GM19397 (cell line): ENCODE results near the gene CENPX.

Source experiments
- ATAC-seq: cut with Tn5 transposase; IDR thresholded peaks from one replicate; pipeline ENCODE4 v1.9.1; 2021; ENCODE audit warnings: mild to moderate bottlenecking, moderate library complexity; ENCODE audit not compliant: unreplicated experiment

CENPX gene

DNA sequence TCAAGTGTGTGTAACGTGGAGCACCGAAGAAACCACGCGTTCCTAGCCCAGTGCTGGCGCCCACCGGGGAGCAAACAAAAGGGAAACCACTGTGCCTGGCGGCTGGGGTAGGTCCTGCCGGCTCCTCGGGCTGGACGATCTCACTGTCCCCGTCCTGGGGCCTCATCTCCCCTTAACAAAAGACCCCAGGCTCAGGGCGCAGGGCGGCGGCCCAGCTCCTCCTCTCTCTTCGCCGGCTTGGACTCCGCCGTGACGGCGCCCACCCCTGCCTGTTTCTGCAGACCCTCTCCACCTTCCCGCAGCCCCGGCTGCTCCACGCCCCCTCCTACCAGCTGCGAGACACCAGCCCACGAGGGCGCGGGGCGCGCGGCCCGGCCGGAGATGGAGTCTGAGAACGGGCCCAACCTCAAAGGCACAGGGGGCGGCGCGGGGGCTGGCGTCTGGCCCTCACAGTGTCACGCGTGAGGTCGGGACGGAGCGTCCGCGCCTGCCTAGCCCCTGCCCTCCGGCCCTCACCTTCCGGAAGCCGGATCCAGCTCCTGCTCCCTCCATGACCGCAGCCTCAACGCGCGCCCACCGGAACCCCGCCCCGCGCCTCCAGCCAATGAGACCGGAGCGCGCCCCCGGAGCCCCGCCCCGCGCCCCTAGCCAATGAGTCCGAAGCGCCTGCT lies at the start of gene CENPX:
TSS of gene CENPX (minus strand) at position 569 of the 671 bp plus-strand sequence. CDS start at position 552, 17 bp downstream.
- no peak for ATAC-seq

DNA sequence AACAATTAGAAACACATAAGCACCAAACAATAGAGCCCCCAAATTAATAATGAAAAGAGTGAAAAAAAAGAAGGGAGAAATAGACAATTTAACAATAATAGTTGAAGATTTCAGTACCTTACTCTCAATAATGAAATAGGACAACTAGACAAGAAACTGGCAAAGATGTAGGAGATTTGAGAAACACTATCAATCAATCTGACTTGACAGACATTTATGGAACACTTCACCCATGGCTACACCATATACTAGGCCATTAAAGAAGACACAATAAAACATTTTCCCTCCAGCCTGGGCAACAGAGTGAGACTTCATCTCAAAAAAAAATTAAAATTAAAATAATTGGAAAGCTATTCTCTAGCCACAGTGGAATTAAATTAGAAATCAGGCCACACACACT lies 47.9 kb upstream of the CENPX start:
- ATAC-seq = no peak

DNA sequence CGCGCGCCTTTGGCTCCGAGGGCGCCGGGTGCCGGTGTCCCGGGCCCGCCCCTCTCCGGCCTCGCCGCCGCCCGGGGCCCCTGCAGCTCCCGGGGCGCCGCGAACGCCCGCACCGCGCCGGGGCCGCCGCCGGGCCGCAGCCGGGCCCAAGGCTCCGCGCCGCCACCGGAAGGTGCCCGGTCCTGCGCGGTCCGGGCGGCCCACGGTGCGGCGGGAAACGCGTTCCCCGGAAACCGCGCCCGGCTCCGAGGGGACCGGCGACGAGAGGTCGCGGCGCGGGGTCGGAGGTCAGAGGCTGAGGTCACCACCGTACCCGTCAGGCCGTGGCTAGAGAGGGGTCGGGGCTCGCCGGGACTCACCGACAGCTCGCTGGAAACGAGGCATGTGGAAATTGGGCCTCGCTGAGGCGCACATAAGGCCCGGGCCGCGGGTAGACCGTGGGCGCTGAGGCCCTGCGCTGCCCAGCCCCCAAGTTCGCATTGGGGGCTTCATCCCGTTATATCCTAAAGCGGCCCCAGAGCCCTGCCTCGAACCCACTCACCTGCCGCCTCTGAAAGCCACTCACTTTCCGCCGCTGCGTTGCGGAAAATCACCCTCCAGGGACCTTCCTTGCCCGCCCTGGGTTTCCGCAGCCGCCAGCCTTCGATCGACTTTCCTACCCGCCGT lies 43.1 kb upstream of the CENPX start, which contains the start of gene DUS1L:
TSS of gene DUS1L (minus strand) at position 167 of the 666 bp plus-strand sequence. CDS start 745 bp downstream, outside the sequence.
- peak; percentile 75 for ATAC-seq

DNA sequence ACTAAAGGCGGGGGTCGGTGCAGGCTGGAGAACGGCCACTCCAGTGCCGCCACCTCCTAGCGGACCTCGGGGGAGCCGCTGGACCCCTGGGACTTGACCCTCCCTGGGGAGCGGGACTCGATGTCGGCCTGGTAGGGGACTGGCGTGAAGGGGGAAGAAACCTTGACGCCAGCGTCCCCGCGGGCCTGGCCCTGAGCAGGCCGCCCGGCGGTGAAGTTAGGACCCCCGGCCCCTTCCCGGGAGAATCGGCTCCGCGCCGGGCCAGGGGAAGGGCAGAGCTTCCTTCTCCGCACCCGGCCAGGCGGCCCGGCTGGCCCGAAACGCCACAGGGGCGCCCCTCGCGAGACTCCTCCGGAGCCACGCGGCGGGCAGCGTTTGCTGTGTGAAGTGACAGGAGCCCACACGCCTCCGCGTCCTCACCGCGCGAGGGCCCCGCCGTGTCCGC lies 42.5 kb upstream of the CENPX start:
- peak; percentile 35 for ATAC-seq

DNA sequence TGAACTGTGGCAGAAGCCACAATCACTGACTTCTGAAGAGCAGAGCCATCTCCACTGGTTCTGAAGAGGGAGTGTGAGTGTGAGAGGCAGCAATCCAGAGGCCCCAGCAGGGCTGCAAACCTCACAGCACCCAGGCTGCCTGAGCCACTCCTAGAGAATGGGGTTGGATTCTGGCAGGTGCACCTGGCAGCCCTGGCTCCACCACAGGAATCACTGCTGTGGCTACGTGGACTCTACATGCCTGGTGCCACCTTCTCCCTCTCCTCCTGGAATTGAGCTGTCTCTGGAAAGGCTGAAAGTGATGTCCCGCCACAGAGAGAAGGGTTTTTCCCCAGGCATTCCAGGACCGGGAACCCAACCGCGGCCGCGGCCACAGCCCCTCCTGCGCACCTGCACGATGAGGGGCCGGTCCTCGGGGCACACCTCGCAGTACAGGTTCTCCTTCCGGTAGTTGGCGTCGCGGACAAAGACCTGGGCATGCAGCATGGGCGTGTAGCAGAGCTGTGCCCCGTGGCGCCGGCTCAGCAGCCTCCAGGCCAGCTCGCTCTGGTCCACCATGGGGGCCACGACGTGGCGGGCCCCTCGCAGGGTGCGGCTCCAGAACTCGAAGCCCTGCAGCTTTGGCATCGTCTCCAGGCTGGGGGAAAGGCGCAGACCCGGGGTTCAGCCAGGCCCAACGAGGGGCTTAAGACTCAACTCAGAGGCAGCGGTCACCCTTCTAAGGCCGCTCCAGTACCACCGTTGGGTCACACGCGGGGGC lies 41.9 kb upstream of the CENPX start:
- ATAC-seq = no peak

DNA sequence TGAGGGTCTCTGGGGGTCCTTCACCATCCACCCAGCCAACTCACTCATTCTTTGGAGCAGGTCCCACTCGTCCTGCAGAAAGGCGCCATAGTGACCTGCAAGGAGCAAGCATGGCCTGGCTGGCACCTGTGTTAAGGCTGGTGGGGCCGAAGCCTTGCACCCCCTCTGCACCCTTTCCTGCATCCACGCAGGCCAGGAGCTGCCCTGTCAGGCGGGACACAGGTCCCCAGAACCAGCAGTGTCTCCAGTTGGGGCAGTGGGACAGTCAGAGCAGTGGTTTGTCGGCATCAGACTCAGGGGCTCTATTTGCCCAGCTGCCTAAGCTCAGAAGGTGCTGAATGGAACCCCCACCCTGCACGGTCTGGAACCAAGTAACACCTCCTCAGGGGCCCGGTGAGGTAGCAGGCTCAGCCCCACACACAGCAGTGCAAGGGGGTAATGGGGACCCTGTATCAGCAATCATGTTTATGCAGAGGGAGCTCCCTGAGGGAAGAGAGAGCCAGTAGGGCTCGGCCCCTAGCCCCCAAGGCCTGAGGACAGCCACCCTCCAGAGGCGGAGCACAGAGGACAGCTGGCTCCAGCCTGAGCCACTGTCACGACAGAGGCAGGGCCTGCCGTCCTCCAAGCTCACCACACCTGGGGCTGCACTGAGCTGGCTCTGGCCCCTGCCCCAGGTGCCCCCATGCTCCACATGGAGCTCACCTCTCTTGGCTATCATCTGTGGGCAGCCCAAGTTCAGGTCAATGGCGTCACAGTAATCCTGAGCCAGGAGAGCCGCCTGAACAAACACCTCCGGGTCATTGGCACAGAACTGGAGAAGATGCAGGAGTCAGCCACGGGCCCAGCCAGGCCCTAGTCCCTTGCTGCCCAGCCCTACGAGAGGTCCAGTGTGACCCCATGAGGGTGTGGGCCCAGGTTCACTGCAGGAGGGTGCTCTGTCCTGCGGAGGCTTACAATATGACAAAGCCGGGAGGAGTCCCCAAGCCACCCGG lies 41.0 kb upstream of the CENPX start:
- no peak for ATAC-seq

DNA sequence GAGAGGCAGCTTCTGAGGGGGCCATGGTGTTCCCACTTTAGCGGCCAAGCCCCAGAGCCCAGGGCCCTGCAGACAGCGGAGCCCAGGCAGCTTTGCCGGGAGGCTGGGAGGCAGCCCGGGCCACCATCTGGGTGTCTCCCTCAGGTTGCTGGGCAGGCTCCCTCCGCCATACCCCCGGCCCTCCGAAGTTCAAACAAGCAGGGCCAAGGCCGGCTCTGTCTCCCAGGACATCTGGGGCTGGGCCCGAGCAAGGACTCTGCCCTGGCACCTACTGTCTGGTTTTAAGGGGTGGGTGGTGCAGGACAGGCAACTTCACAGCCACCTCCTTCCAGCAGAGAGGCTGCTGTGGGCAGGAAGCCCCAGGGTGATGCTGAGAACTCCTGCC lies 40.3 kb upstream of the CENPX start:
- no peak for ATAC-seq

DNA sequence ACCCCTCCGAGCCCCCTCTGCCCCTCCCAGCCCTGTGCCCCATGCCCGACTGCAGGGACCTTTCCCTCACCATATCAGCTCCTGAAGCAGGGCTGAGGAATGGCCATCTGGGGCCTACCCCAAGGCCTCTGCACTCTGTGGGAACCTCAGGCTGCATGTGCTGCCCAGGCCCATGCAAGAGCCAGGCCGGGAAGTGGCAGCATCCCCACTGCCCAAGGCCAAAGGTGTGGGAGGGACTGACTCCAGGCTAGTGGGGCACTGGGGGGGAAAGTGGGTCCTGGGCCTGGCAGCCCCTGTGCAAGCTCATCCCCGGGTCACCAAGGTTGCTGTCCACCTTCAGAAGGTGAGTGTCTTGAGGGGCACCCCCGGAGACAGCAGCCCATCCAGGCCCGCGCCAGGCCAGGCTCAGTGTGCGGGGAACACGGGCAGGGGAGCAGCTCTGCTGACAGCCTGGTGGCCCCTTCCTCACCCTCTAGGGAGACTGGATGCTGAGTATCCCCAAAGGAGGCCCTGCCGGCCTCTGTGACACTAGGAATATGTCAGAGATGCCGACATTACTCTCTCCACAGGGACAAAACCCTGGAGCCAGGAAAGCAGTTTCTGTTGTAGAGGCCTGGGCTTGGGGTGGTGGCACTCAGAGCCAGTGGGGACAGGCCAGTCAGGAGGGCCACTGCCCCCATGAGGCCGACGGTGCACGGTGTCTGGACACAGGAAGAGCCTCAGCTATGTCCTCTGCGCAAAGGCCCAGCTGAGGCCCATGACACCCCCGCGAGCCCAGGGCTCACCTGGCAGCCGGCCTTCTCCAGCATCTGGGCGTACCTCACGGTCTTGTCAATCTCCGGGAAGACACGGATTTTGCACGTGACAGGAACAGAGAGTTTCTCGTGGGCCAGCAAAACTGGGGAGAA lies 39.7 kb upstream of the CENPX start:
- ATAC-seq = no peak

DNA sequence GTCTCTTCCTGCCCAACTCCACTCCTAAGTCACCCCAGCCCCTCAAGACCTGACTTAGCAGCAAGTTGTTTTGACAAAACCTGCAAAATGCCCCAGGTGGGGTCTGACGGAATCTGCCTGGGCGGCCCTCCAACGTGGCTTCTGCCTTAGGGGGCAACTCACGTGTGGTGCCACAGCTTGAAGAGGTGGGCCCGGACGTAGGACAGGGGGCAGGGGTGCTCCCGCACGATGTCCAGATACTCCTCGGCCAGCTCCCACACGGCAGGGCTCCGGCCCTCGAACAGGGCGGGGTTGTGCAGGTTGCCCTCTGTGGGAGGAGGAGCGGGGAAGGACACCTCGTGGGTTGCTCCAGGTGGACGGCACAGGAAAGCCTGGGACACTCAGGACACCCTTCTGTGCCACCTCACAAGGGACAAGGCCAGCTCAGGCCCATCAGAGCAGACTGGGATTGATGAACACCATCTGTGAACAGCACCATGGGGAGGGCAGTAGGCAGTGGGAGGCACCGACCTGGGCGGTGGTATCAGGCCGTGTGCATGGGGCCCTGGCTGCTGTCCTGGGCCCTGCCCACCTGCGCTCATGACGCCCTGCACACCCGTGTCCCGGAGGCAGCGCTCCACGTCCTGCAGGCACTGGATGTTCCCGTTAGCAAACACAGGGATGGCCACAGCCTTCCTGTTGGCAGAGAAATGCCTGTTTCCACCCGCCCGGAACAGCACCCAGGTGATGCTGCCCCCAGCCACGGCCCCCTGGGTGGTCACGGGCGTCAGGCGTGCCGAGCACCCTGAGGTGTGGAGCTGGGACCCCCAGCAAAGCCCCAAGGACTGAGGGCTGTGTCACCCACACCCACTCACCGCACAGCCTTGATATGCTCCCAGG lies 38.6 kb upstream of the CENPX start:
- ATAC-seq = no peak

DNA sequence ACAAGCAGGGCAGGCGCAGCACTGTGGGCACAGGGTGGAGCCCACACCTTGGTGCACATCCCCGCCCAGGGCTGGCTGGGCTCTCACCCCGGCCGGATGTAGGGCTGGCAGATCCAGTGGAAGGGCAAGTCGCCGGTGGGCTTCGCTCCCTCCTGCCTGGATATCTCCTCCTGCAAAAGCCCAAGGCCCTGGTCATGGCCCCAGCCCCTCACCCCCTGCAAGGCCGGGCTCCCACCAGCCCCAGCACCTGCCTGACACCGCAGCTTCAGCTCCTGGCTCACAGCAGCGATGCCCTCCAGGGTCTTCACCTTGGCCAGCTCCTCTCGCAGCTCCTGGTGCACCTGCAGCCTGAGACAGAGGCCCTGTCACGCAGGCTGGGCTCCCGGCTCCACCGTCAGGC lies 37.9 kb upstream of the CENPX start:
- ATAC-seq = no peak

DNA sequence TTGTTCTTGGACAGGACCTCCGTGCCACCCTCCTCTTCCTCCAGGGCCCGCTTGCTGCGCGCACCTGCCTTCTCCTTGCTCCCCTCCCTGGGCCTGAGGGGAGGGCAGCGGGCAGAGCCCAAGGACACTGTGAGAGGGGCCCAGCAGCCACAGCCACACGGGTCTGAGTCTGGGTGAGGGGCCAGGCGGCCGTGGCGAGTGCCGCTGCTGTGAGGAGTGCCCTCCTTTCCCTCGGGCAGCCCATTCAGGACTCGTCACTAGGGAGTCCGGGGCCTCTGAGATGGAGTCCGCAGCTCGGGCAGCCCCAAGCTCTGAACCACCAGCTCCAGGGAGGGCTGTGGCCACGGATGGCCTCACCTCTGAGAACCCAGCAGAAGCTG lies 37.3 kb upstream of the CENPX start:
- no peak for ATAC-seq

DNA sequence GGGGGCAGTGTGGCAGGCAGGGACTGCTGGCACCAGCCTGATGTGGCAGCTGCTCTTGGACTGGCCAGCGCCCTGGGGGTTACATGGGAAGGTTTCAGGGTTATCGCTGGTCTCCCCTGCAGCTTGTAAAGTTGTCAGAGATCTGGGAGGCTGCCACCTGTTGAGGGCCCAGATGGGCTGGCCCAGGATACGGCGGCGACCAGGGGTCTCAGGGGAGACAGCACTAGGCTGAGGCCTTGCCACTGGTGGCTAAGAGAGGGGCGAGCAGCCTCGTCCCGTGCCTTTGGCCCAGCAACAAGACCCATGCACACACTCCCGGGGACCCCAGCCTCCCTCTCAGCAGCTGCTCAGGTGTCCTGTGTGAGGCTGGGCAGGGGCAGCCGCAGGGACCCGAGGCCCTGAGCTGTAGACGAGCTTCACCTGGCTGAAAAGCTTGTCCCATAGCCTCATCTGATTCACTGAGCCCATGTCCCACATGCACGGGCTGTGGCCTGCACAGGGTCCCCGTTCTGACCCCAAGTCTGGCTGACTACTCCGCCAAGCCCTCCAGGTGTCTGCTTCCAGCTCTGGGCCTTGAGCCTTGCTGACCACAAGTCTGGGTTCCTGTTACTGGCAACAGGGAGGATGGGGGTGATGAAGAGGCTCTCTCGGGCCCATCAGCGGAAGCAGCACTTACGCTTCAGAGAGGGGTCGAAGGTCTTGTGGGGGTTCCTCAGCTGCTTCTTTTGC lies 36.8 kb upstream of the CENPX start:
- ATAC-seq = no peak

DNA sequence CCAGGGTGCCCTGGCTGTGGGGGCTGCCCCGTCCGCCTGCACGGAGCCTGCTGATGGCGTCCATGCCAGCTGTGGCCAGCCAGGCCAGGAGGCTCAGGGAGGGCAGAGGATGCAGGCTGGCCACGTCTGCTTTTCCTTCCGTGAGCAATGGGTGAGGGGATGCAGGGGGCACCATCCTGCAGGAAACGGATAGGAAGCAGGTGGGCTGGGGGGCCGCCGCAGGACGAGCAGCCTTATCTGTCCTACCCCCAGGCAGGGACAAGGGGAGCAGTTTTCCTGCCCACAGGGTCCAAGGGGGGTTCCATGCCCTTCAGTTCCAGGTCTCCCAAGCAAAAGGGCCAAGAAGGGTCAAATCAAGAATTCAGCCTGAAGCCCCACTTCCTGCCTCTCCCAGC lies 36.2 kb upstream of the CENPX start:
- no peak for ATAC-seq

DNA sequence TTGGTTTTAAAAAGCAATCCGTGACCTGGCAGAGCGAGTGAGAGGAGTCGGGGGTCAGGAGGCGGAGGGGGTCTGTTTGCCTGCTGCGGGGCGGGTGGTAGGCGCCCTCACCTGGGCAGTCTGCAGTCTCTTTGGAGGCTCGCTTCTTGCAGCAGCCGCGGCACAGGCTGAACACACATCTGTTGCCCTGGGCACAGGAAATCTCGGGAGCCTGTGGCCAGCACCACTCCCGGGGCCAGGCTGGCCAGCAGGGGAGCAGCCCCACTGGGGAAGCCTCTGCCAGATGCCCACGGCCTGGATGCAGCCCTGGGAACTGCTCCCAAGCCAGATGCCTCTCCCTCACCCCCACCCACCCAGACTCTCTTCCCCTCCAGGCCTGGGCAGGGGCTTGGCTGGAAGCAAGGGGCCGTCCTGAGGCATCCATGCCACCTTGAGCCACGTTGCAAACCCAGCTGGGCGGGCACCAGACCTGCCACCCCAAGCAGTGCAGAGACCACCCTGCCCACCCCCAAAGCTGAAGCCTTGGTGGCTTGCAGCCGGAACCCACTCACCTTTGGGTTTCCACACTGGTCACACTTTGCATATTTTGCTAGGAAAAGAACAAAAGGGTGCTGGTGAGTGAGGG lies 35.7 kb upstream of the CENPX start:
- no peak for ATAC-seq

DNA sequence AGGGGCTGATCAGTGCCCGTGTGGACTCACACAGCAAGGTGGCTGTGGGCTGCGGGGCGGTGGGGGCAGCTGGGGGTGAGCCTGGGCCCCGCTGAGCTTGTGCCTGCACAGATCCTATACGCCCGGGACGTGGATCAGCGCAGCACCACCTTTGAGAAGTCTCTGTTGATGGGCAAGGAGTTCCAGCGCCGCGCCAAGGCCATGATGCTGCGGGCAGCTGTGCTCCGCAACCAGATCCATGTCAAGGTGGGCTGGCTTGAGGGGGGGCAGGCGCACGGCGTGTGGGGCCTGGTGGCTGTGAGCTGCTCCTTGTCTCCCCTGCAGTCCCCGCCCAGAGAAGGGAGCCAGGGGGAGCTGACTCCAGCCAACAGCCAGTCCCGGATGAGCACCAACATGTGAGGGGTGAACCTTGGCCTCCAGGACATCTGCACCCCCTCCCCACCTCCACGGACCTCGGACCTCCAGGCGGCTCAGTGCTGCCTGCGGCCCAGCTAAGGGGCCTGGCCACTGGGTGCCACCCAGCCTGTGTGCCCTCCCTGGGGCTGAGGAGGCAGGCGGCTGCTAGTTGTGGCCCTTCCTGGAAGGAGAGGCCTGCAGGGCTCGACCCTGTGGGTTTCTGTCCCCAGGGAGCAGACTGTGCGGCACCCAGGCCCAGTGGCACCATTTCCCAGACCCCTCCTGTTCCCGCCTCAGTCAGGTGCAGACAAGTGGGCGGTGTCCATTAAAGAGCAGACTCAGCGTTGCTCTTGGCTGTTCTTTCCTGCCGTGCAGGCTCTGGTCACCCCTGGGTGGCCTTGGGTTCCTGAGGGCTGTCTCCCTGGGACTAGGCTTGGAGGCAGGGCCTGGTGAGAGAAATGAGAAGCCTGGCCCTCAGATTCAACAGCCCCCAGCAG lies 34.3 kb upstream of the CENPX start:
- ATAC-seq = no peak

DNA sequence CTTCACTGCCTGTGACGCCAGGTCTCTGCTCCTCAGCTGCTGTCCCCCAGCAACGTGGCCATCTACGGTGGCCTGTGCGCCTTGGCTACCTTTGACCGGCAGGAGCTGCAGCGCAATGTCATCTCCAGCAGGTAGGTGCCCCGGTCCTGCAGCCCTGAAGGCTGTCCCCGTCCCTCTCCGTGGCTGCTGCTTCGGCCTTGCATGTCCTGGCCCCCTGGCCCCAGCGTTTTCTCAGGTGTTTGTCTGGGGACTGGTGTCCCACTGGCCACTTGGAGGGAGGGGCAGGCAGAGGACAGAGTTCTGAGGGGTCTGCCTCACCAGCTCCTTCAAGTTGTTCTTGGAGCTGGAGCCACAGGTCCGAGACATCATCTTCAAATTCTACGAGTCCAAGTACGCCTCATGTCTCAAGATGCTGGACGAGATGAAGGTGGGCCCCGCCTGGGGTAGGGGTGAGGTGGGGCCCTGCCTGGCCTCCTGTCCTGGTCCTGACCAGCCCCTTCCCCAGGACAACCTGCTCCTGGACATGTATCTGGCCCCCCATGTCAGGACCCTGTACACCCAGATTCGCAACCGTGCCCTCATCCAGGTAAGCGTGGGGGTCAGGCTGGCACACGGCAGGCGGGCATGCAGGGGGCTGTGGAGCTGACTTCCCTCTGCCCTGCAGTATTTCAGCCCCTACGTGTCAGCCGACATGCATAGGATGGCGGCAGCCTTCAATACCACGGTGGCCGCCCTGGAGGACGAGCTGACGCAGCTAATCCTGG lies 33.5 kb upstream of the CENPX start:
- ATAC-seq = no peak
